ENCODE results near the gene FOXJ1.

Gene FOXJ1

GRCh38 chr17:76088041-76088867 lies 52.8 kb downstream of the FOXJ1 start:
- H3K27ac ChIP-seq (replicated peaks), result no peak overlapping the region
- TF ChIP-seq CTCF (IDR thresholded peaks at IDR 0.05; ENCODE audit: insufficient read depth, low read length) (no peak), REST (IDR thresholded peaks at IDR 0.05; ENCODE audit: insufficient replicate concordance, low read depth) (no peak), GABPA (IDR thresholded peaks at IDR 0.05; ENCODE audit: low read depth) (no peak), SPI1 (IDR thresholded peaks at IDR 0.05; ENCODE audit: borderline replicate concordance, low read depth) (no peak), POLR2AphosphoS5 (IDR thresholded peaks at IDR 0.05; ENCODE audit: low read depth) (no peak)
- no peak overlapping the region for H3K4me3 ChIP-seq (replicated peaks; ENCODE audit: insufficient read depth, low read length)
- H3K27me3 ChIP-seq (ENCODE audit: insufficient read depth, poor library complexity, severe bottlenecking), result no peaks in the 10 kb centered on the region
- no peak for DNase-seq (ENCODE audit: low read depth in 1 of 2, low spot score in 1 of 2)

GRCh38 chr17:76087531-76087930 lies 53.5 kb downstream of the FOXJ1 start:
- Histone ChIP-seq H3K4me3 (replicated peaks; ENCODE audit: insufficient read depth, low read length) (no peak overlapping the region), H3K27ac (replicated peaks) (no peak overlapping the region), H3K27me3 (ENCODE audit: insufficient read depth, poor library complexity, severe bottlenecking) (no peaks in the 10 kb centered on the region)
- DNase-seq (ENCODE audit: low read depth in 1 of 2, low spot score in 1 of 2), result no peak
- TF ChIP-seq CTCF (IDR thresholded peaks at IDR 0.05; ENCODE audit: insufficient read depth, low read length), result no peak
- TF ChIP-seq REST (IDR thresholded peaks at IDR 0.05; ENCODE audit: insufficient replicate concordance, low read depth), result no peak
- no peak for TF ChIP-seq SPI1 (IDR thresholded peaks at IDR 0.05; ENCODE audit: borderline replicate concordance, low read depth)
- no peak for TF ChIP-seq GABPA (IDR thresholded peaks at IDR 0.05; ENCODE audit: low read depth)
- no peak for TF ChIP-seq POLR2AphosphoS5 (IDR thresholded peaks at IDR 0.05; ENCODE audit: low read depth)

GRCh38 chr17:76086384-76086783 lies 54.7 kb downstream of the FOXJ1 start:
- Histone ChIP-seq H3K4me3 (replicated peaks; ENCODE audit: insufficient read depth, low read length) (no peak overlapping the region), H3K27me3 (ENCODE audit: insufficient read depth, poor library complexity, severe bottlenecking) (no peaks in the 10 kb centered on the region), H3K27ac (replicated peaks) (no peak overlapping the region)
- TF ChIP-seq REST (IDR thresholded peaks at IDR 0.05; ENCODE audit: insufficient replicate concordance, low read depth), result no peak
- no peak for TF ChIP-seq GABPA (IDR thresholded peaks at IDR 0.05; ENCODE audit: low read depth)
- TF ChIP-seq SPI1 (IDR thresholded peaks at IDR 0.05; ENCODE audit: borderline replicate concordance, low read depth), result no peak
- no peak for TF ChIP-seq CTCF (IDR thresholded peaks at IDR 0.05; ENCODE audit: insufficient read depth, low read length)
- DNase-seq (ENCODE audit: low read depth in 1 of 2, low spot score in 1 of 2), result no peak

All from HL-60 (cell line).